ENCODE results near the gene LUZP1.
"Not testable (repeated sequence)": the region's sequence is repeated elsewhere in the genome, so short reads cannot be mapped to it uniquely, and the experiment has no call there.

Gene LUZP1

DNA sequence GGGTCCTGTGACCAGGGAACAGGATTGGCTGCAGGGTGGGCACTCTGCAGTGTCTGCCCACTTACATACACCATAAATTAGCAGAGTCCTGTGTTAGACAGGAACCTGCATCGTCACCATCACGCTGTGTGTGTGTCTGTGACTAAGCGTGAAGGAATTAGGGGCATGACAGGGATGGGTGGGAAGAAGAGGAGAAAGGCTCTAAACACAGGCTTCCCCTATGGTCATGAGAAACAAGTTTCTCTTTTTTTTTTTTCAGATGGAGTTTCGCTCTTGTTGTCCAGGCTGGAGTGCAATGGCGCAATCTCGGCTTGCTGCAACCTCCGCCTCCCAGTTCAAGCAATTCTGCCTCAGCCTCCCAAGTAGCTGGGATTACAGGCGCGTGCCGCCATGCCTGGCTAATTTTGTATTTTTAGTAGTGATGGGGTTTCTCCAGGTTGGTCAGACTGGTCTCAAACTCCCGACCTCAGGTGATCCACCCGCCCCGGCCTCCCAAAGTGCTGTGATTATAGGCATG, 20.3 kb upstream of the LUZP1 start:
- not testable (repeated sequence) for DNase-seq (ENCODE audit: low read depth, low spot score)

GRCh38 chr1:23188434-23188884, 19.8 kb upstream of the LUZP1 start:
- DNase-seq (ENCODE audit: low read depth, low spot score): no peak

DNA sequence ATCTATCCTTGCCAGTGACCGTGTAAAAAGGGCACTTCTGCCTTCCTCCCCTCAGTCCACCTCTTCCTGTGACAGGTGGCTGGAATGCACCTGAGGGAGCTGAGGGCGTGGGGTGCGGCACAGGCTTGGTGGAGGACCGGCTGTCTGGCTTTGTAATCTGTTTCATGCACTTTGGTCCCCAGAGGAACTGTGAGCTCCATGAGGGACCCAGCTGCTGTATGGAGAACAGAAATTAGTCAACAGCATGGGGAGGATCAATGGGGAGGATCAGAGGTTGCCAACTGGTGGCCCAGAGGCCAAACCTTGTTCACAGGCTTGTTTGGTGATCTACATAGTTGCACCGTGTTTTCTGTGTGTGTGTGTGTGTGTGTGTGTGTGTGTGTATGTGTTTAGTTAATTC, 19.0 kb upstream of the LUZP1 start:
- DNase-seq (ENCODE audit: low read depth, low spot score): no peak

DNA sequence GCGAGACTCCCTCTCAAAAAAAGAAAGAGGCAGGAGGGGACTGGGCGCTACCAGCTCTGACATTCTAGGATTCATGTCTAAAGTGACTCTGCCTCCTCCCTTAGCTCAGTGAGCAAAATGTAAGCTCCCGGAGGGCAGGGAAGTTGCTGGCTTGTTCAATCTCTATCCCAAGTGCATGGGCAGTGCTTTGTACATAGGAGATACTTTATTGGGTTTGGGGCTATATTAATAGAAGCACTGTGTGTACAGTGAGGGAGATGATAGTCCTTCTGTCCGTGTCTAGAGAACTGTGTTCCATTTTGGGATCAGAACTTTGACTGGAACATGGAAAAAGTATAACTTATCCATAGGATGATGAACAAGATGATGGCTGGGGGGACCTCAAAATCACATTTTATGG, 16.7 kb upstream of the LUZP1 start:
- no peak for DNase-seq (ENCODE audit: low read depth, low spot score)

GRCh38 chr1:23184212-23184934, 15.7 kb upstream of the LUZP1 start:
- DNase-seq (ENCODE audit: low read depth, low spot score): no peak

GRCh38 chr1:23179862-23180261, 11.2 kb upstream of the LUZP1 start:
- no peak for DNase-seq (ENCODE audit: low read depth, low spot score)

DNA sequence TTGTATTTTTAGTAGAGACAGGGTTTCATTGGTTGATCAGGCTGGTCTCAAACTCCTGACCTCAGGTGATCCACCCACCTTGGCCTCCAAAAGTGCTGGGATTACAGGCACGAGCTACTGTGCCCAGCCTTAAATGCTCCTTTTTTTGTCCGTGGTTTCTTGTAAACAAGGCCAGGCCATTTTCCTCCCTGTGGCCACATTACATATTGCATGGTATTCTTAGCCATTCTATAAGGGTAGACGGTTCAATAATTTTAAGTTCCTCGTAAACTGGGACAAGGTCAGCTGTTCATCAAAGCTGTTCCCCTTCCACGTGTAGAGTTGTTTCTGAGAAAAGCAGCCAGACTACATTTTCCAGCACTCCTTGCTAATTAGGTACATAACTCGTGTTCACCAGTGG, 10.3 kb upstream of the LUZP1 start:
- DNase-seq (ENCODE audit: low read depth, low spot score): no peak

DNA sequence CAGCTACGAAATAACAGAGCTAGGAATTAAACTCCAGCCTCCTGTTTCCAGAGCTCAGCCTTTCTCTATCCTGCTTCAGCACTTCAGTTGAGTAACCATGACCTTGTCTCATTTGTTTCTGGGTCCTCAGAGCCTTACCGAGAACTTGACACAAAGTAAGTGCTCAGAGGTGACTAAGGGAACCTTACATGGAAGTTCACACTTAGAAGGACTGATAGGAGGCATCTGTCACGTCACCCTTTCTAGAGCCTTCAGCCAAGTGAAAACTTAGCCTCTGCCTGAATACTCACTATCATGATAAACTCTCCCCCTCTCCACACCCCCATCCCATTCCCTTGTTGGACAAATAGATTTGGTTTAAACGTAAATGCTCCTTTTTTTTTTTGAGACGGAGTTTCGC, 9.8 kb upstream of the LUZP1 start:
- no peak for DNase-seq (ENCODE audit: low read depth, low spot score)

DNA sequence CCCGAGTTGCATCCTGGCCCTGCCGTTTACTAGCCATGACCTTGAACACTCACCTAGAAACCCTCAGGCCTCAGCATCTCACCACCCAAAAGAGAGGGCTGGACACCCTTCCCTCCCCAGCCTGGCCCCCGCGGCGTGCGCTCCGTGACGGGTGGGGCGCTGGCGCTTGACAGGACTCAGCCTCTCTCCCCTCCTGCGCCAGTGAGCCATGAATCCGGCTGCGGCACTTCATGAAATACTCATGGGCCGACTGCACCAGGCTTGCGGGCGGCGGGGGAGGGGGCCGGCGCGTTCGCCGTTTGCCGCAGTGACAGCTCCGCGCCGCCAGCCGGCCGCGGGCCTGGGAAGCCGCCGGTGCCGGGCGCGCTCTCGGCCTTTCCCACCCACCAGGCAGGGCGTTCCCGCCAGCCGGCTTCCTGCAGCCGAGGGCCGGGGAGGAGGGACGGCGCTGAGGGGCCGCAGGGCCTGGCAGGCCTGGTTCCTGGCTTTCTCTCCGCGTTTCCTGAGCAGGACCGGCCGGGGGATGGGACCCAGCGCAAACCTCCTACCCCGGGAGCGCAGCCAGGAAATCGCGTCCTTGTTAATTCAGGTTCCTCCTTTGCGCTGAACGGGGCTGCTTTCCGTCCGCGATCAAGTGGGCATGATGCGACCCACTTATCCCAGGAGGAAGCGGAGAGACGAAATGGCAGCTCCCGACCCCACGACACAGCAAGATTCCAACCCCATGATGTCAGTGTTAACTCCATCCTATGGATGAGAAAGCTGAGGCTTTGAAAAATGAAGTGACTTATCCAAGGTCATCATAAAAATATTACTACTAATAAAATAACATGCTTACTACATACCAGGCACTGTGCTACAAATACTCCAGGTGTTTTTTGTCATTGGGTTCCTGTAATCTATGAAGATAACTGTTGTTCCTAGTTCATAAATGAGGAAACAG, 9.1 kb upstream of the LUZP1 start:
- DNase-seq (ENCODE audit: low read depth, low spot score): no peak

- DNase-seq (ENCODE audit: low read depth, low spot score): no peak
Observed at GRCh38 chr1:23177031-23177430, 8.4 kb upstream of the LUZP1 start.

DNA sequence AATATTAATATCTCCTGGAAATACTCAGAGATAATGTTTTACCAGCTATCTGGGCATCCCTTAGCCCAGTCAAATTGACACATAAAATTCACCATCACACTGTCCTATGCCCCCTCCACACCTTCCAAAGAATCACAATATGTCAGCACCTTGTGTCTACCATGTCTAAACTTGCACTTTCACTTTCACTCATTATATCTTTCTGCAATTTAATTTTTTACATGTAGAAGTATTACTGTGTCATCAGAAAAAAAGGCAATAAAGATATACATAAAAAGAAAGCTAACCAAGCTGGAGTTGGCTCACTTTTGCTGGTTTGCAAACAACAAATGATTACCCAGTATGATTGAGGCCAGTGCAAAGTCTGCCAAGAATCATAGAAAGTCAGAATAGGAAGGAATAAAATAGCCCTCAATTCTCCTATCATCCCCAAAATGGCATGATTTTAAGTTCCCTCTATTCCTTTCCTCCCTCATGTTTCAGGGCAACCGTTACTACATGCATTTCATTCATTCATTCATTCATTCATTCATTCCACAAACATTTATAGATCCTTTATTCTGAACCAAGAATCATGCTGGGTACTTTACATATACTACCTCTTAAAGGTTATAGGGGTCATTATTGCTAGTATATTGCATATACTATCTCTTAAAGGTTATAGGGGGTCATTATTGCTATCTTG, 5.9 kb upstream of the LUZP1 start:
- no peak for DNase-seq (ENCODE audit: low read depth, low spot score)

DNA sequence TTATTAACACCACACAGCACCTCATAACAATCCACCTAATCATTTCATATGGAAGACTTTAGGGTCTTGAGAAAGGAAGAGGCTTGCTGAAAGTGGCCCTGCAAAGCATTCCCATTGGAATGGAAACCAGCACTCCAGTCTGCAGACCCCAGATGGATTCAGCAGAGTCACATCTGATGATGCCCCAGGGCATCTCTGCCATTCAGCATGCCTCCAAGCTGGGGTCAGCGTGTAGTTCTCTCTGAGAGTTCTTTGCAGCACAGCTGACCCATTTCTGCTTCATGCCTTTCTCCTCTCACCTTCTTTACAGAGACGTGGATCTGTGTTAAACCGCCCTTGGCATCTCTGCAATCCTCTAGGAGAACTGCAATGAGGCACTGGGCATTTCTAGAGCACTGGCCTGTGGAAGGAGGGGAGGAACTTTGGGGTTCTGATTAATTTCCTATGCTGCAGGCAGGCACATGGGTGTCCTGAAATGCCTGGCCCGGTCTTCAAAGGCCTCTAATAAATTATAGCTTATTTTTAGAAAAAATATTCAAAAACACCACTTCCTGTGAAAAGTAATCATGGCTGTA, 2.6 kb upstream of the LUZP1 start:
- no peak for DNase-seq (ENCODE audit: low read depth, low spot score)

- DNase-seq (ENCODE audit: low read depth, low spot score): no peak
Observed at GRCh38 chr1:23169727-23170335, 1.2 kb upstream of the LUZP1 start.

DNA sequence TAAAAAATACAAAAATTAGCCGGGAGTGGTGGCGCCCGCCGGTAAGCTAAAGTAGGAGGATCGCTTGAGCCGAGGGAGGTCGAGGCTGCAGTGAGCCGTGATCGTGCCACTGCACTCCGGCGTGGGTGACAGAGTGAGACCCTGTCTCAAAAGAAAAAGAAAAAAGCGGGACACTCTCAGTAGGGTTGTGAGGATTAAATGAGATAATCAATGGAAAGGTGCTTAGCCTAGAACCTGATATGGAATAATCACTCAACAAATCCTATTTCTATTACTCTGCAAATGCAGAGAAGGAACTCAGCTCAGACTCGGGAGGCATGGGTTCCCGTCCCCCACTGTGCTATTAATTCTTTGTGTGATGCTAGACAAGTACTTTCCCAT, 529 bp upstream of the LUZP1 start:
- no peak for DNase-seq (ENCODE audit: low read depth, low spot score)

- DNase-seq (ENCODE audit: low read depth, low spot score): no peak
Observed at GRCh38 chr1:23168079-23168444, 594 bp downstream of the LUZP1 start.

- no peak for DNase-seq (ENCODE audit: low read depth, low spot score)
Observed at GRCh38 chr1:23167353-23168078, 1.1 kb downstream of the LUZP1 start.

DNA sequence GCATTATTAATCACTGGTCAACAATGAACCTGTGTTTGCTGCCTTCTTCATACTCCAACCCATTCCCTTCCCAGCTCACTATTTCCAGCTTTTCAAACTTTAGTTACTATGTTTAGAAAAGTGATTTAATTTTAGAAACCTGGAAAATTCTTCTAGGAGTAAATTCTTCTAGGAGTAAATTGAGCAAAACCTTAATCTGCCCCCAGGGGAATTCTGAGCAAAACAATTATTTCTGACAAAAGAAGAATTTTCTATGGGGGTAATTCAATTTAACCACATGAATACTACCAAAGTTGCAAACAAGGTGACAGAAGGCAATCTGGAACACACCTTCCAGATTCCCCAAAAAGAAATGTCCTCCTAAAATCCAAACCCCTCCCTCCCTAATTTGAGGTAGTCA, 1.8 kb downstream of the LUZP1 start:
- no peak for DNase-seq (ENCODE audit: low read depth, low spot score)

GRCh38 chr1:23163395-23163794, 5.3 kb downstream of the LUZP1 start:
- DNase-seq (ENCODE audit: low read depth, low spot score): no peak

DNA sequence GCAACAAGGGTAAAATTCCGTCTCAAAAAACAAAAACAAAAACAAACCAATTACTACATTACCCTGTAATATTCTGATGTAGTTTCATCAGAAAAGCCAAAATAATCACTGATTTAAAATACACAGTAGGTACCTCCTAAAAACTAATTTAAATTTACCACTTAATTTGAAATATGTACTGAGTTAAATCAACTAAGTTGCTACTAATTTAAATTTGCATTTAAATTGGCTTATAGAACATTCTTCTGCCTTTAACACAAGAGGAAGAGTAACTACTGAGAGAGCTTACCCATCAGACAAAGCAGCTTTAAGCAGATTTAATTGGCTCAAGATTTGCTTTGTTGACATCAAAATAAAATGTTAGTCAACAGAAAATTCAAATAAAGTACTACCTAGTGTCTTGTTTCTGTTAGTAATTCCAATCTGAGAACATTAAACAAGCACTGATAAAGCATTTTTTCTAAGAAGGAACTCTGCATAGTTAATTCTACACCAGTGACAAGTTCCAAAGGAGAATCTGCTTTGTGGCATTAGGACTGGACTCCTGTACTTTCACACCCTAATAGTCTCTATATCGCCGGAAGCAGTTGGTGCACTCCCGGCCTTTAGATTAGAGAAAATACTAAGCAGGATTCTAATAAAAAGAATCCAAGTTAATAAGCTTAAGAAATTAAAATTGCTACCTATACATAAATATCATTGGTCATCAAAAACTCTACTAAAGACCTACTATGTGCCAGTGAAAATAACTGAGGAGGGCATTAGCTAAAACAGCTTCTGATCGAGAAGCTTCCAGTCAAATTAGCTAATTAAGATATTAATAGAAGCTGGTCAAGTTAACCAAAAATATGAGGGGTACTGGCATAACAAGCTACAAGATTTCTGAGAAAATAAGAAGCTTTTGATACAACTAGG, 8.4 kb downstream of the LUZP1 start:
- DNase-seq (ENCODE audit: low read depth, low spot score): no peak

DNA sequence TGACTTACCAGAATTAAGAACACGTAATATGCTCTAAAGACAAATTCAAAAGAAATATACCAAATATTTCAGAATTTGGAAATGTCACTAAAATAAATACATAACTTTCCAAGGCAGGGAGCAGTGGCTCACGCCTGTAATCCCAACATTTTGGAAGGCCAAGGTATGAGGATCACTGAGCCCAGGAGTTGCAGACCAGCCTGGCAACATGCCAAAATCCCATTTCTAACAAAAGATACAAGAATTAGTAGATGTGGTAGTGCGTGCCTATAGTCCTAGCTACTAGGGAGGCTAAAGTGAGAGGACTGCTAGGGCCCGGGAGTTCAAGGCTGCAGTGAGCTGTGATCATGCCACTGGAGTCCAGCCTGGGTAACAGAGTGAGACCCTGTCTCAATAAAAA, 11.7 kb downstream of the LUZP1 start:
- no peak for DNase-seq (ENCODE audit: low read depth, low spot score)
